H1 (cell line): ENCODE results near the gene SLC24A3. TPM values are rescaled to one million over a fixed set of nuclear protein-coding genes. Genes with fewer than 3 reads are reported as not detected.

ENCODE experiments used
- CTCF ChIA-PET: fragments of 300-600 bp; sonication (Branson Sonifier 250); formaldehyde crosslinking; loops from one replicate; lab custom pipeline; 2021; ENCODE audit not compliant: partially characterized antibody; lab: Charles Lee
- POLR2A ChIA-PET: fragments of 300-600 bp; sonication (Branson Sonifier 250); formaldehyde crosslinking; loops from one replicate; lab custom pipeline; 2021; ENCODE audit warnings: inconsistent platforms; ENCODE audit not compliant: partially characterized antibody; lab: Charles Lee
- DNase-seq, 2 experiments: peaks; one replicate each; pipeline versions ENCODE4 v3.0.0 to v3.0.0-alpha.2; 2010 to 2022; ENCODE audit warnings: low spot score in 2 of 2, low read depth in 1 of 2, mixed read lengths in 1 of 2
- FAIRE-seq: peaks from 2 replicates; lab custom pipeline; 2011; peaks lifted over from hg19 to GRCh38; lab: Jason Lieb, UNC
- H2AFZ ChIP-seq: 2 replicates; pipeline ENCODE4 v1.8.1; 2012; ENCODE audit warnings: low read length, inconsistent platforms
- H2AK5ac ChIP-seq: 2 replicates; pipeline ENCODE4 v1.6.1; 2013; ENCODE audit warnings: low read depth, low read length
- H2BK120ac ChIP-seq: replicated peaks from 2 replicates; pipeline ENCODE3; 2013; ENCODE audit warnings: low read depth, low read length, inconsistent platforms
- H2BK12ac ChIP-seq: 2 replicates; pipeline ENCODE4 v1.6.1; 2013; ENCODE audit warnings: low read depth, low read length
- H2BK15ac ChIP-seq: 2 replicates; pipeline ENCODE4 v1.6.1; 2013; ENCODE audit warnings: low read length
- H2BK20ac ChIP-seq: 2 replicates; pipeline ENCODE4 v1.6.1; 2013; ENCODE audit warnings: low read length
- H2BK5ac ChIP-seq: 2 replicates; pipeline ENCODE4 v1.6.1; 2013; ENCODE audit warnings: low read depth, low read length
- H3K14ac ChIP-seq: 2 replicates; pipeline ENCODE4 v1.6.1; 2013; ENCODE audit warnings: inconsistent platforms; ENCODE audit not compliant: insufficient read length
- H3K18ac ChIP-seq: 2 replicates; pipeline ENCODE4 v1.6.1; 2013; ENCODE audit warnings: low read length; ENCODE audit errors: extremely low read depth
- H3K23ac ChIP-seq: 2 replicates; pipeline ENCODE4 v1.6.1; 2013; ENCODE audit warnings: inconsistent platforms; ENCODE audit not compliant: insufficient read length
- H3K23me2 ChIP-seq: 2 replicates; pipeline ENCODE4 v1.6.1; 2013; ENCODE audit warnings: low read depth, low read length
- H3K27ac ChIP-seq: 2 replicates; pipeline ENCODE4 v1.6.1; 2011; ENCODE audit warnings: low read depth, low read length, inconsistent platforms
- H3K27me3 ChIP-seq, 4 experiments: replicated peaks in 1 of 4; 1 replicate in 1 of 4; 2 replicates in 3 of 4; pipeline versions ENCODE4 v1.6.1 to v1.8.1; 2011 to 2013; ENCODE audit warnings: low read length in 3 of 4, mild to moderate bottlenecking in 3 of 4, inconsistent platforms in 2 of 4, mixed read lengths in 2 of 4, moderate library complexity in 1 of 4; ENCODE audit not compliant: control insufficient read depth in 3 of 4, insufficient read depth in 3 of 4; ENCODE audit errors: extremely low read depth in 1 of 4
- H3K36me3 ChIP-seq, 4 experiments: 2 replicates each; pipeline versions ENCODE4 v1.6.1 to v1.8.1; 2011 to 2013; ENCODE audit warnings: mild to moderate bottlenecking in 4 of 4, low read length in 3 of 4, moderate library complexity in 2 of 4, control low read depth in 1 of 4, inconsistent platforms in 1 of 4; ENCODE audit not compliant: insufficient read depth in 4 of 4, control insufficient read depth in 2 of 4
- H3K4ac ChIP-seq: replicated peaks from 2 replicates; pipeline ENCODE3; 2013; ENCODE audit warnings: low read length, low read depth, mixed read lengths, inconsistent platforms; ENCODE audit not compliant: insufficient read length
- H3K4me1 ChIP-seq, 4 experiments: replicated peaks in 1 of 4; 1 replicate in 1 of 4; 2 replicates in 3 of 4; pipeline versions ENCODE4 v1.6.1 to v1.8.1; 2011 to 2013; ENCODE audit warnings: low read length in 3 of 4, inconsistent platforms in 2 of 4, mixed read lengths in 1 of 4; ENCODE audit not compliant: insufficient read depth in 4 of 4, control insufficient read depth in 3 of 4
- H3K4me2 ChIP-seq, 2 experiments: 2 replicates each; pipeline versions ENCODE4 v1.6.1 to v1.8.1; 2011 to 2013; ENCODE audit warnings: low read depth in 2 of 2, low read length in 2 of 2, control low read depth in 1 of 2, inconsistent platforms in 1 of 2, mild to moderate bottlenecking in 1 of 2; ENCODE audit not compliant: insufficient read depth in 1 of 2
- H3K4me3 ChIP-seq, 4 experiments: fragments of 200-600, 300-600 bp in 1 of 4; sonication (generic), shearing (Covaris generic), sonication (Bioruptor Twin) in 1 of 4; 2 replicates each; pipeline versions ENCODE4 v1.5.1 to v1.8.1; 2011 to 2016; ENCODE audit warnings: low read length in 4 of 4, low read depth in 3 of 4, control low read depth in 2 of 4, inconsistent platforms in 2 of 4, mild to moderate bottlenecking in 2 of 4, mixed read lengths in 1 of 4, moderate library complexity in 1 of 4; ENCODE audit not compliant: insufficient read depth in 2 of 4; ENCODE audit errors: extremely low read depth in 1 of 4
- H3K56ac ChIP-seq: replicated peaks from 2 replicates; pipeline ENCODE3; 2013; ENCODE audit warnings: low read depth, mild to moderate bottlenecking, mixed read lengths, low read length, inconsistent platforms; ENCODE audit not compliant: insufficient read length
- H3K79me1 ChIP-seq: 2 replicates; pipeline ENCODE4 v1.6.1; 2013; ENCODE audit warnings: low read depth, low read length, control low read depth
- H3K79me2 ChIP-seq, 2 experiments: 2 replicates each; pipeline versions ENCODE4 v1.6.1 to v1.8.1; 2012 to 2013; ENCODE audit warnings: low read length in 2 of 2, mild to moderate bottlenecking in 2 of 2, inconsistent platforms in 1 of 2; ENCODE audit not compliant: insufficient read depth in 2 of 2, control insufficient read depth in 1 of 2
- H3K9ac ChIP-seq, 4 experiments: replicated peaks in 1 of 4; 1 replicate in 1 of 4; 2 replicates in 3 of 4; pipeline versions ENCODE4 v1.6.1 to v1.8.1; 2011 to 2013; ENCODE audit warnings: low read depth in 3 of 4, low read length in 3 of 4, control low read depth in 2 of 4, mild to moderate bottlenecking in 2 of 4, moderate library complexity in 2 of 4, inconsistent platforms in 1 of 4; ENCODE audit errors: extremely low read depth in 1 of 4
- H3K9me3 ChIP-seq, 2 experiments: 2 replicates each; pipeline versions ENCODE4 v1.6.1 to v1.8.1; 2012 to 2013; ENCODE audit warnings: mild to moderate bottlenecking in 2 of 2, moderate library complexity in 2 of 2, control low read depth in 1 of 2, inconsistent platforms in 1 of 2, low read depth in 1 of 2, low read length in 1 of 2, mixed read lengths in 1 of 2; ENCODE audit not compliant: insufficient read depth in 2 of 2
- H4K20me1 ChIP-seq, 2 experiments: replicated peaks in 1 of 2; 2 replicates each; pipeline versions ENCODE3 to v1.8.1; 2011 to 2013; ENCODE audit warnings: inconsistent platforms in 2 of 2, low read length in 2 of 2, mild to moderate bottlenecking in 1 of 2; ENCODE audit not compliant: insufficient read depth in 2 of 2, control insufficient read depth in 1 of 2
- H4K5ac ChIP-seq: 2 replicates; pipeline ENCODE4 v1.6.1; 2013; ENCODE audit warnings: low read length, low read depth, mixed read lengths, inconsistent platforms; ENCODE audit not compliant: insufficient read length
- H4K8ac ChIP-seq: 2 replicates; pipeline ENCODE4 v1.8.0; 2013; ENCODE audit warnings: mild to moderate bottlenecking, moderate library complexity, low read length, inconsistent platforms; ENCODE audit not compliant: insufficient read depth; ENCODE audit errors: extremely low read depth
- H4K91ac ChIP-seq: replicated peaks from 2 replicates; pipeline ENCODE3; 2013; ENCODE audit warnings: low read length, mixed read lengths, inconsistent platforms; ENCODE audit not compliant: insufficient read length
- ATF3 ChIP-seq: IDR thresholded peaks from 2 replicates; pipeline ENCODE4 v1.6.1; 2011; ENCODE audit warnings: low read depth, mild to moderate bottlenecking, low read length; ENCODE audit not compliant: insufficient read depth
- CREB1 ChIP-seq: IDR thresholded peaks from 2 replicates; pipeline ENCODE4 v1.6.1; 2012; ENCODE audit warnings: inconsistent platforms
- CTCF ChIP-seq, 3 experiments: IDR thresholded peaks; 1 replicate in 2 of 3; 2 replicates in 1 of 3; pipeline versions ENCODE4 v1.5.1 to v1.6.1; 2011; ENCODE audit warnings: low read length in 3 of 3, mild to moderate bottlenecking in 3 of 3, inconsistent platforms in 2 of 3, low read depth in 1 of 3, moderate library complexity in 1 of 3; ENCODE audit not compliant: insufficient read depth in 1 of 3; ENCODE audit errors: control extremely low read depth in 1 of 3
- RAD21 ChIP-seq, 2 experiments: IDR thresholded peaks in 1 of 2; conservative IDR thresholded peaks in 1 of 2; 2 replicates each; pipeline ENCODE4 v1.6.1; 2011; ENCODE audit warnings: low read depth in 2 of 2, low read length in 2 of 2, improper control_type of control experiment in 1 of 2, inconsistent platforms in 1 of 2, mild to moderate bottlenecking in 1 of 2, moderate library complexity in 1 of 2
- TEAD4 ChIP-seq: IDR thresholded peaks from 2 replicates; pipeline ENCODE4 v1.6.1; 2012; ENCODE audit warnings: low read depth, low read length, inconsistent platforms, mixed read lengths
- WGBS, 2 experiments: shearing (Covaris generic) in 1 of 2; methylation state at CpG; one replicate each; pipeline versions ENCODE4 v1.1.6 to v1.1.7; 2013 to 2015; ENCODE audit warnings: low lambda C conversion rate in 2 of 2, mixed read lengths in 2 of 2, inconsistent platforms in 1 of 2, low coverage in 1 of 2, missing lambda C conversion rate in 1 of 2; ENCODE audit not compliant: insufficient replicate concordance in 2 of 2, insufficient coverage in 1 of 2, insufficient read length in 1 of 2; ENCODE audit errors: extremely low coverage in 1 of 2, missing lambda C conversion rate in 1 of 2; 5-methylcytosine and 5-hydroxymethylcytosine counted together
- polyA plus RNA-seq, 7 experiments: library from polyadenylated mRNA; depleted of rRNA in 3 of 7; stranded (reverse) in 5 of 7; unstranded in 2 of 7; fragments of >200 nt in 5 of 7; fragments of 200-250 nt in 2 of 7; gene quantifications; 1 replicate in 5 of 7; 2 replicates in 1 of 7; 4 replicates in 1 of 7; pipeline versions ENCODE4 v1.2.1 to v1.2.3, GENCODE V29; 2011 to 2013; ENCODE audit warnings: missing spikeins in 2 of 7, mixed read lengths in 2 of 7
- total RNA-seq: library from RNA; stranded (reverse); fragmentation: NEBNext Ultra II Directional; extraction: Animal tissue kit (Norgen Biotek cat#: 25700); gene quantifications from 2 replicates; pipeline ENCODE4 v1.2.1, GENCODE V29; 2021

SLC24A3 gene
- total and polyA plus RNA-seq, 2 of the 8 experiments (the other 6 are each of a cell fraction or from before 2014, with no cell fraction given) = 4.5 to 6.3 TPM

- H2AK5ac ChIP-seq = no peak overlapping the region
- peak overlapping the region in 1 of 2 experiments; percentile 43; a peak in 2 of 4 replicates for H3K4me2 ChIP-seq
- H3K36me3 ChIP-seq = no peaks in the 10 kb centered on the region
- no peaks in the 10 kb centered on the region for H3K23me2 ChIP-seq
- no peak overlapping the region for H3K4ac ChIP-seq
- ChIA-PET CTCF (interaction anchor here (0.7 to 2.4 kb wide), 28 partner anchors 12 to 558 kb away, joined by 3 to 10 read pairs (median 4); no protein-coding TSS in a partner anchor), POLR2A (interaction anchor here (0.7 kb wide), 1 partner anchor 81 kb away, joined by 3 read pairs; no protein-coding TSS in a partner anchor)
- H2BK5ac ChIP-seq = no peak overlapping the region
- FAIRE-seq (peak; percentile 45), DNase-seq (peak; percentile 19 to 90)
- H4K91ac ChIP-seq = no peak overlapping the region
- H3K18ac ChIP-seq = peak overlapping the region; percentile 62; the same call in 1 of the 2 replicates
- no peaks in the 10 kb centered on the region for H3K9me3 ChIP-seq
- H3K56ac ChIP-seq = no peak overlapping the region
- H3K27ac ChIP-seq = no peak overlapping the region
- no peak overlapping the region for H3K14ac ChIP-seq
- no peak overlapping the region for H4K5ac ChIP-seq
- H2BK12ac ChIP-seq = no peak overlapping the region
- no peak overlapping the region for H2BK120ac ChIP-seq
- no peak overlapping the region for H2BK20ac ChIP-seq
- H4K8ac ChIP-seq = no peak overlapping the region
- peak overlapping the region in 1 of 4 experiments; percentile 30; a peak in 1 of 8 replicates for H3K4me3 ChIP-seq
- no peaks in the 10 kb centered on the region for H3K79me1 ChIP-seq
- no peaks in the 10 kb centered on the region for H4K20me1 ChIP-seq
- WGBS, 2 experiments = 14% methylated on average over 15 of the region's 15 CpGs; no CpG with 5 or more reads in 1 of the 2 experiments
- no peaks in the 10 kb centered on the region for H3K27me3 ChIP-seq
- H2BK15ac ChIP-seq = no peak overlapping the region
- H2AFZ ChIP-seq = no peak overlapping the region
- TF ChIP-seq CTCF (IDR thresholded peaks at IDR 0.05; ENCODE audit: control extremely low read depth in 1 of 3, insufficient read depth in 1 of 3, low read depth in 1 of 3, low read length in 3 of 3) = peak; percentile 70 to 88 (median 84)
- no peak for TF ChIP-seq ATF3
- peak; percentile 71 to 74 for TF ChIP-seq RAD21 (IDR thresholded peaks at IDR 0.05 in 1 of 2, conservative IDR thresholded peaks at IDR 0.05 in 1 of 2; ENCODE audit: low read depth in 2 of 2, low read length in 2 of 2)
- TF ChIP-seq TEAD4 = peak; percentile 75; the same call in 1 of the 2 replicates
- peak; percentile 79 for TF ChIP-seq CREB1
- H3K23ac ChIP-seq = no peak overlapping the region
- H3K4me1 ChIP-seq = peaks cover 0 to 4% (median under 1%) of the 10 kb centered on the region in 4 experiments; a peak in 2 of 7 replicates
- H3K9ac ChIP-seq = no peak overlapping the region
- H3K79me2 ChIP-seq = no peaks in the 10 kb centered on the region
Measured at GRCh38 chr20:19692685-19693119, 480.3 kb downstream of the SLC24A3 start.
